ENCODE measurements around the gene RFC2. TPM values are rescaled to one million over a fixed set of nuclear protein-coding genes. Genes with fewer than 3 reads are reported as not detected.

Gene RFC2
- total RNA-seq = 17.6 and 21.1 TPM in 2 replicates

DNA sequence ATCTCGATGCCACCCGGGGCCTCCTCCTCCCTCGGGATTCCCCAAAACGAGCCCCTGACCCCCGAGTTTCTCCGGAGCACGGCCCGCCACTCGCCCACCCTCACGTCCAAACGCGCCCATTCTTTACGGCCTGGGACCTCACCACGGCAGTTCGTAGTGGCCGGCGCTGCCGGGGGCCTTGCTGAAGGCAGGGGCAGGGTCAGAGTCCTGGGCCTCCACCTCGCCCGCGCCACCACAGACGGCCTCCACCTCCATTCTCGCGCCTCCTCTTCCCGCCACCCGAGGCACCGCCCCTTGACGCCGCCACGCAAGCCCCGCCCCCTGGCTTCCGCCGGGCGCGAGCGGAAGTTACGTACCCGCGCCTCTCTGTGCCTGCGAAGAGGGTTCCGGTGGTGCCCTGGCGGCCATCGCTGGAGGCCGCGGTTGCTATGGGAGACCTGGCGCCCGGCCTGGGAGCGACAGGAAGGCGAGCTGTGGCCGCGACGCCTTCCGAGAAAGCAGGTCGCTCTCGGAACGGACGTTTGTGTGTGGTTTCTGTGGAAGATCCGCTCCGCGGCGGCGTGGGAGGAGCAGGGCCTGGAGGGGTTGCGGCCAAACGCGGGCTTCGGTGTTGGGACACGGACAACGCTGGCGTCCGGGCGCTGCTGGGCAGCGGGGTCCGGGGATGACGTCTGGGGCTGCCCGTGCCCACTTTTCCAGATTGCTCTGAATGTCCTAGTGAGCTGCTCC lies at the start of gene RFC2:
RFC2 (minus strand) TSS at position 271 of the 729 bp plus-strand sequence; CDS start at position 255, 16 bp downstream.
- DNase-seq (ENCODE audit: extremely low read depth, low read depth, low spot score) = peak; percentile 61

DNA sequence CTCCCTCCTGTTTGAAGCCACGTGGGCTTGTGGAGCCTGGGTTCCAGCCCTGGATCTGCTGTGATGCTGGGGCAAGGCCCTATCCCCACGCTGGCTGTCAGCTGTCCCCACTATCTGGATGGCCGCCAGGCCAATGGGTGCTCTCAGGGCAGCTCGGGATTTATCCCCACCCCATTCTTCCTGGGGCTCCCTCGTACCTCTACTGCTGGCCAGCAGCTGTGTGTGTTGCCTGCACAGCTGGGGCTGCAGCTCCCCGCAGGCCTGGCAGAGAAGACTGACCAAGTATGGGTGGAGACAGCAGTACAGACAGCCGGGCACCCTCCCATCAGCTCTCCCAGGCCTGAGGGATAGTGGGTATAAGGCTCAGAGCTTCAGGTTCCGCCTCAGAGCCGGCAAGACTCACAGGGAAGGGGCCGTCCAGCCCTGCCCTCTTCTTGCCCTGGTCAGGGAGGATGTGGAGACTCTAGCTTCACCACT lies 48.6 kb upstream of the RFC2 start:
- DNase-seq (ENCODE audit: extremely low read depth, low read depth, low spot score) = no peak

DNA sequence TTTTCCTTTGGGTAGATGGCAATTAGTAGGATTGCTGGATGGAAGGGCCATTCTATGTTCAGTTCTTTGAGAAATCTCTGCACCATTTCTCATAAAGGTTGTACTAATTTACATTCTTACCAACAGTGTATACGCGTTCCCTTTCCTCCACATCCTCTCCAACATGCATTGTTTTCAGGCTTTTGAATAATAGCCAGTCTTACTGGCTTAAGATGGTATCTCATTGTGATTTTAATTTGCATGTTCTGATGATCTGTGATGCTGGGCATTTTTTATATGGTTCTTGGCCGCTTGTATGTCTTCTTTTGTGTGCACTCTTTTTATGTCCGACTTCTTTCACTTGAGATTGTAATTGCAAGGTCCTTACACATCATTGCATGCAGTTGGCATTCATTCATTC lies 46.7 kb upstream of the RFC2 start:
- DNase-seq (ENCODE audit: extremely low read depth, low read depth, low spot score) = no peak

DNA sequence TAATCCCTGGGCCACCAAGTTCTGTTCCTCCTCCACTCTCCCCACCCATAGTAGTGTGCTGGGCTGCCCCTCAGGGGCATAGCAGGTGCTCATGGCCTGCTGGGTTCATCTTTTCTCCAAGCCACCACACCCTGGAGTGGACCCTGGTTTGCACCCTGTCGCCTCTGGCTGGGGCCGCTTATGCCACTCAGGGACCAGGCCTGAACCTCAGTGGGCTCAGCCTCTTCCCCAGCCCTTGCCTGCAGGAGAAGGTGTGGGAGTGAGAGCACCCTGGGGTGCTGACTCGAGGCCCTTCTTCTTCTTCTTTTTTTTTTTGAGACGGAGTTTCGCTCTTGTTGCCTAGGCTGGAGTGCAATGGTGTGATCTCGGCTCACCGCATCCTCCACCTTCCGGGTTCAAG lies 45.2 kb upstream of the RFC2 start:
- DNase-seq (ENCODE audit: extremely low read depth, low read depth, low spot score) = no peak

DNA sequence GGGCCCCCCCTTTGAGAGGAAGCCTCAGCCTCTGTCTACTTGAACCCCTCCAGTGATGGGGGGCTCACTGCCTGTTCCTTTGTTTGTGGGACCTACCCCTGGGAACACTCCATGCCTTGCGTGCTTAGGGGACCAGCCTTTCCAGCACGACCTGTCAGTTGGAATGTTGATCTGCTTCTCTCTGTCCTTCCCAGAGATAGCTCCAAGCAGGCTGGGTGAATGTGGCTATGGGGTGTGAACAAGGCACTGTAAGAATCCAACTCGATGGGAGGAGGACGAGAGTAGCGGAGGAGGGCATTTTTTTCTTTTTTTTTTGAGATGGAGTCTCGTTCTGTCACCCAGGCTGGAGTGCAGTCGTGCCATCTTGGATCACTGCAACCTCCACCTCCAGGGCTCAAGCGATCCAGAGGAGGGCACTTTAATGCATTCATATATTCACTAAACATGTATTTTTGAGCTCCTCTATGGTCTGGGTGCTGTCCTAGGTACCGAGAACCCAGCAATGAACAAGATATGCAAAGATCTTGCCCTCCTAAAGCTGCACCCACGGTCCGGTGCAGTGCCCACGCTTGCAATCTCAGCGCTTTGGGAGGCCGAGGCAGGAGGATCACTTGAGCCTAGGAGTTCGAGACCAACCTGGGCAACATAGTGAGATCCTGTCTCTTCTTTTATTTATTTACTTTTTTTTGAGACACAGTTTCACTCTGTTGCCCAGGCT lies 43.5 kb upstream of the RFC2 start:
- no peak for DNase-seq (ENCODE audit: extremely low read depth, low read depth, low spot score)

DNA sequence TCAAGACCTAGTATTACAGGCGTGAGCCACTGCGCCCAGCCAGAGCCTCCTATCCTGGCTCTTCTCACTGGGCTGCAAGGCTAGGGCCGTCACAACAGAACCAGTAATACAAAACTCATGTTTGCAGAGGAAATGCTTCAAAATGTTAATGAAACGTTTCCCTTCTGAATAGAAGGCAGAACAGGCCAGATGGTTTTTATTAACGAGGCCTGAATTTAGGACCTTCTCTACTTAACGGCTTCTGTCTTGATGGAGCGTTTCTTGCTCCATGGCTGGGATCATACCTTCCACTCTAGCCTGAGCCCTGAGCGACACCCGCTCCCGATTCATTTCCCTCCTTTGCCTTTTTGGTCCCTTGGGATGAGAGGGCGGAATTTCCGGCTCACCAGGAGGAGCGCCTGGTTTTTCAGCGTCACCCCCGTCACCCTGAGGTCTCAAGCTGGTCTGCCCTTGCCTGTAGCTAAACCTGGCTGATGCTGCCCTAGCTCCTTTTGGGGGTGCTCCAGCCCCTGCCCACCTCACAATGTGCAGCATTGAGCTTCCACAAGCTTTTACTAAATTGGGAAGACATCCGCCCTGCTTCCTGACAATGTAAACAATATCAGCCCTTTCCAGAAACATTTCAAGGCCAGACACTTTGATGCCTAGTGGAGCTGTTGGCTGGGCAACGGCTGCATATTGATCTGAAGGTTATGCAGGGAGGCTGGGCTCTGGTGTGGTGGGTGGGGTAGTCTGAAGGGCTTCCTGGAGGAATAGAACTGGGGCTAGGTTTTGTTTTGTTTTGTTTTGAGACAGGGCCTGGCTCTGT lies 40.2 kb upstream of the RFC2 start:
- DNase-seq (ENCODE audit: extremely low read depth, low read depth, low spot score) = no peak

DNA sequence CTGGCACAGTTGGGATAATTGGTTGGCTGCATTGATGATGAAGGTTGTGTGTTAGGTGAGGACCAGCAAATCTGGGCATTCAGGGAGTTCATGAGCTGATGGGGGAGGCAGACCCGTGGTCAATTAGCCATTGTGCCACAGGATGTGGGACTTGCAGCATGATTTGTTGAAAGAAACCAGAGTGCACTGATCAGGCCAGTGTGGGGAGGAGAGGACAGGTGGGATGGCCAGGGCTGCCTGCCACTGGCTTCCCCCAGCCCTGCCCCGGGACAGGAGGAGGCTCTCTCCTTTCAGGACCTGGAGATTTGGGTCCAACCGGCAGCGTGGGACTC lies 39.3 kb upstream of the RFC2 start:
- no peak for DNase-seq (ENCODE audit: extremely low read depth, low read depth, low spot score)

DNA sequence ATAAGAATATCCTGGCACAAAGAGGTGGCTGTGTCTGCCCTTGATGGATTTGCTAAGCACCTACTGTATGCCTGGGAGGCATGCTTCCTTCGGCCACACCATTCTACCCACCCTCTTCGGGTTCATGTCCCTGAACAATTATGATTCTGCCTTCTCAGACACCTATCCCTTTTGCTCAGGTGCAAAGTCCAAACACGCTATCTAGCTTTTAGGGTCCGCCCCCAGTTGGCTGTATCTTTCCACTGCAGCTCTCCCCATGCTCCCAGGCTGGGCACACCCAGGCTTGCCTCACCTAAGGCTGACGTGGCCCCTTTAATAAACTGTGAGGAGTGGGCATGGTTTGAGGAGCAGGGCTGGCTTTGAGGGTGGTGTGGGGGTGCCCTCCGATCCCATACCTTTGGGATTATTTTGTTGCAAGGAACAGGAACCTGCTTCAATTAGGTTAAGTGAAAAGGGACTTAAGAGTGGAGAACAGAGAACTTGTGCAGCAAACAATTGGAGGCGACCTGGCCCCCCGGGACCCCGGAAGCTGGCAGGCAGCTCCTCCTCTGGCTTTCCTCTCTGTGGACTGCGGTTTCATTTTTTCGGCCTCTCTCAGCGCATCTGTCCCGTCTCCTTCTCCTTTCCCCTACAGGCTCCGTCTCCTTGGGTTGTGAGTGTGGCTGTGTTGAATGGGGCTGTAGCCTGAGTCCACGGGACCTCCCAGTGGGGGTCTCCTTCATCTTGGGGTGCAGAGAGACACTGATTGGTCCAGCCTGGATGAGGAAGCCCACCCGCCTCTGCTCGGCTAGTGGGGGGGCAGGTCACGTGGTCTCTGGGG lies 38.8 kb upstream of the RFC2 start:
- no peak for DNase-seq (ENCODE audit: extremely low read depth, low read depth, low spot score)

DNA sequence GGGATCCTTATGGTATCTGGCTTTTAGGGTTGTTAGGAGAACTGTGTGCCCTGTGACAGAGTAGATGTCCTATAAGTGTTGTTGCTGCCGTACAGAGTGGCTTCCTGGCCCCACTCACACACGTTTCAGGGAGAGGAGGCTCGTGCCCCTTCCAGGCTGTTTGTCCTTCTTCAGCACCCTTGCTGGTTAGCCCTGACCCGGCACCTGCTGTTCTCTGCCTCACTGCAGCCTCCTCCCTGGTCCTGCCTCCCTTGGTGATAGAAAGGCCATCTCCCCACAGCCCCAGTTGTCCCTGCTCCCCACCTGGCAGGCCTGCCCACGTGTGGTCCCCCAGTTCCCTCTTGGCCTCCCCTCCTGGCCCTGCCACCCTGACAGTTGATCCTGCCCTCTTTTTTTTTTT lies 37.3 kb upstream of the RFC2 start:
- no peak for DNase-seq (ENCODE audit: extremely low read depth, low read depth, low spot score)

DNA sequence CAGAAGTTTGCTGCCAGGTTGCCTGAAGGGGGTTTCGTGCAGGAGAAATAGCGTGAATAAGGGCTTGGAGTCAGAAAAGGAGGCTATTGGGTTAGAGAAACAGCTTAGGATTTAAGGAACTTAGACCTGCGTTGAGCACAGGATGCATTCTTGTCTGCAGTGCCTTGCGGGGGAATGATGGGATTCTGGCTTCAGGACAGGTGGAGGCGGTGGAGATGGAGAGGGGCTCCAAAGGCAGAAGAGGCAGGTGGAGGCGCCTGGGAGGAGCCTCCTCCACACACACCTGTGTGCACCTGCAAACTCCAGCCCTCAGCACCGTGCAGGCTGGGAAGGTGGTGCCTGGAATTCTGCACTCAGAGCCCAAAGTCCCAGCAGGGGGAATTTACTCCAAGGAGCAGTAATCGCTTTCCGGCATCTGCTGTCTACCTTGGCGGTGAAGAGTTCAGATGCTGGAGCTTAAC lies 36.8 kb upstream of the RFC2 start:
- DNase-seq (ENCODE audit: extremely low read depth, low read depth, low spot score) = no peak

DNA sequence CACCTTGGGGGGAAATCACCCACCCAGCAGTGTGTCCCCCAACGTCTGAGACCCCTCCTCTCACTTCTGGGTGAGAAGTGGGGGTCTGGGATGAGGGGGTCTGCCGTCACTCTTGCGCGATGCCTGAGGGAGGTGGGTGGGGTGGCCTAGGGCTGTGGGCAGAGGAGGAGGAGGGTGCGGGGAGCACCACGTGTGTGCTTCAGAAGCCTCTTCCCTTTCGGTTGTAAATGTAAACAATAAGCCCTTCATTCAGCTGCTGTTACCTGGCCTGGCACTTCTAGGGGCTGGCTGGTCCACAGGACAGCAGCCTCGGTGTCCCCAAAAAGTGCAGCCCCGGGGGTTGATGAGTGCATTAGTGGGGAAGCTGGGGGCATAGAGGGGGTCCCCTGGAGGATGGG lies 36.4 kb upstream of the RFC2 start:
- no peak for DNase-seq (ENCODE audit: extremely low read depth, low read depth, low spot score)

DNA sequence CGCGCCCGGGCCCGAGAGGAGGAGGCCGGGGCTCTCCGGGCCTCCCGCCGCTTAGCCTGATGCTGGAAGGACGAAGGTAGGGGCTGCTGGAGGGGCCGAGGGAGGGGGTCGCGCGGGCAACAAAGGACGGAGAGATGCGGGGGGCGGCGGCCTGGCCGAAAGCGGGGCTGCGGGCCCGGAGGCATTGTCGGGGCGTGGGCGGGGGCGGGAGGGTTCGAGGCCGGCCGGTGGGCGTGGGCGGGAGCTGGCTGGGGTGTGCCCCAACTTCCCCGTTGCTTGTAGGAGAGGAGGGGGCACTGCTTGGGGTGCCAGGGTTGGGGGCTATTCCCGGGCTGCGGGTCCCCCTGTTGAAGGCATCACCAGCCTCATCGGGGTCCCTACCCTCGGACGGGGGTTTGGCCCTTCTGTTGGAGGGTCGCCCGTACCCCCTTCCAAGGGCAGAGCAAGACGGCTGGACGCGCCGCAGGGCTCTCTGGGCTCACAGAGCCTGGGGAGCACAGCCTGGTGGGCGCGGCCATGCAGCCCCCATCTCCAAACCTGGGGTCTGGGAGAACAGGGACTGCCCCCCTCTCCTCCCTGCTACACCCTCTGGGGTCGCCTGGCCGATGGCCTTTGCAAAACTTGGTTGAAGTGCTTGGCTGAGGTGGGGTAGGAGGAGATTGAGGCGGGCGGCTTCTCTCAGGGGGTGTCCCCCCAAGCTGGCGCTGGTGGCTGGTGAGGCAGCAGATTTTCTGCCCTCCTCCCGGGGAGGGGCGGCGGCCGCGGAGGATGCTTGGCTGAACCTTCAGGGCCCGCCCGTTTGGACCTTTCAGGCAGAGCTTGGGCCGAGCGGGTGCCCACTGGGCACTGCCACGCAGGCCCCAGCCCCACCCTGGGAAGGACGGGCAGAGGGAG lies 35.7 kb upstream of the RFC2 start:
- no peak for DNase-seq (ENCODE audit: extremely low read depth, low read depth, low spot score)

DNA sequence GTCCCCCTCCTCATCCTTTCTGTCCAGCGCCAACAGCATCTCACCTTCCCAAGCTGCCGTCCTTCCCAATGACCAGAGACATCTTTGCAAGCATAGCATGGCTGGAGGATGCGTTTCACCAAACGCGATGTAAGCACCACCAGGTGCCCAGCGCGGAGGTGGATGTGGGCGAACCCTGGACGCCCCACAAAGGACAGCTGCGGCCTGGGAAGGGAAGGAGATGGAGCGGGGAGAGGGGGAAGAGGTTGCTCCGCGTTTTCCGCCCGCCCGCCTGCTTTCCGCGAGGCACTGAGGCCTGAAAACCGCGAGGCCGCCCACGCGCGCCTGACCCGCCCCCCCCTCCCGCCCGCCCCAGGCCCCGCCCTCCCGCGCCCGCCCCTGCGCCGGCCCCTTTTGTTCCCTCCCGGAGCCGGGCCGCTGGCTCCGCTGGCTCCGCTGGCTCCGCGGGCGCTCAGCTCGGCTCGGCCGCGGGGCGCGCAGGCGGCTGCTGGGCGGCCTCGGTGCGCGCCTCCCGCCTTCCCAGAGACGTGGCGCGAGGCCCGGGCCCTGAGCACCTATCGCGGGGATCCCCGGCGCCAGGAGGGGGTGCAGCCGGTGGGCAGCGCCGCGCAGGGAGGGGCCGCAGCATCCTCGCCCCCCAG lies 34.9 kb upstream of the RFC2 start, which contains the start of gene CLIP2:
CLIP2 (plus strand) TSS at position 390 of the 641 bp plus-strand sequence. CDS start 28,140 bp downstream, outside the sequence.
- no peak for DNase-seq (ENCODE audit: extremely low read depth, low read depth, low spot score)

DNA sequence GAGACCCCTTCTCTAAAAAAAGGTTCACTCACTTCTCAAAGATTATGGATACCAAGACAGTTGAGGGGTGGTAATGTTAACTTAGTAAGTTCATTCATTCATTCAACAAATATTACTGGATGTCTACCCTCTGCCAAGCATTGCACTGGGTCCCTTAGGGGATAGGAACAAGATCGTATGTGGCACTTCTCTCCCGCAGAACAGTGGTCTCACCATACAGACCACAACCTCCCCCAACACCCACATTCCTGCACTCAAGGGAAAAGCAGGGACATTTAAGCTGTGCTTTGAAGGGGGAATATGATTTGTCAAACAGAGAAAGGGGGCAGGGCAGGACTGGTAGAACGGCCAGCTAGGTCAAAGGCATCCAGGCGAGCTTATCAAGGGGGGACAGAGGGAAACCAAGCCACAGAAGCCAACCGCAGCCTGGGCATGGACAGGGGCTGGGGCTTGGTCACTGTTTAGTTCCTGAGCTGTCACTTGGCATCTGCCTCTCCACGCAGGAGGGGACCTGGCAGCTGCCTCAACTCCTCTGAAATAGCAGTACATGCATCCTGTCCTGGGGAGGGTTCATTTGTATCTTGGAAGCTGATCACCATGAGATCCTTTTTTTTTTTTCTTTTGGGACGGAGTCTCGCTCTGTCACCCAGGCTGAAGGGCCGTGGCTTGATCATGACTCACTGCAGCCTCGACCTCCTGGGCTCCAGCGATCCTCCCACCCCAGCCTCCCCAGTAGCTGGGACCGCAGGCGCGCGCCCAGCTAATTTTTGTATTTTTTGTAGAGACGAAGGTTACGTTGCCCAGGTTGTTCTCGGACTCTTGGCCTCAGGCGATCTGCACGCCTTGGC lies 34.1 kb upstream of the RFC2 start:
- DNase-seq (ENCODE audit: extremely low read depth, low read depth, low spot score) = no peak

DNA sequence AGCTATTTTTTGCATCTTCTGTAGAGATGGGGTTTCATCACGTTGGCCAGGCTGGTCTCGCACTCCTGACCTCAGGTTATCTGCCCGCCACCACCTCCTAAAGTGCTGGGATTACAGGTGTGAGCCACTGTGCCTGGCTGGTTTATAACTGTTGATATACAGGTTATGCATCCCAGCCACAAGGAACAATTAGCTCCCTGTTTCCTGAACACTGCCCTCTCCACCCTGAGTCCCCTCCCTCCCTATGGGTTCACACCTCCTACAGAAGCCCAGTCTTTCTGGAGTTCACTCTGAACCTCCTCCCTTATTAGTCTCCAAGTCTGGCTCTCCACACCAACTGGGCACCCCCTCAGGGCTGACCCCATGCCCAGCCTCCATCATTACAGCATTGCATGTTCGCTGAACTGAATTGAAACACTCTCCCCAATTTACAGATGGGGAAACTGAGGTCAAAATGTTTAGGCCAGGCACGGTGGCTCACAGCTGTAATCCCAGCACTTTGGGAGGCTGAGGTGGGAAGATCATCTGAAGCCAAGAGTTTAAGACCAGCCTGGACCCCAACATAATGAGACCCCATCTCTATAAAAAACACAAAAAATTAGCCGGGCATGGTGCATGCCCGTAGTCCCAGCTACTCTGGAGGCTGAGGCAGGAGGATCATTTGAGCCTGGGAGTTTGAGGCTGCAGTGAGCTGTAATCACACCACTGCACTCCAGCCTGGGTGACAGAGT lies 33.3 kb upstream of the RFC2 start:
- no peak for DNase-seq (ENCODE audit: extremely low read depth, low read depth, low spot score)

DNA sequence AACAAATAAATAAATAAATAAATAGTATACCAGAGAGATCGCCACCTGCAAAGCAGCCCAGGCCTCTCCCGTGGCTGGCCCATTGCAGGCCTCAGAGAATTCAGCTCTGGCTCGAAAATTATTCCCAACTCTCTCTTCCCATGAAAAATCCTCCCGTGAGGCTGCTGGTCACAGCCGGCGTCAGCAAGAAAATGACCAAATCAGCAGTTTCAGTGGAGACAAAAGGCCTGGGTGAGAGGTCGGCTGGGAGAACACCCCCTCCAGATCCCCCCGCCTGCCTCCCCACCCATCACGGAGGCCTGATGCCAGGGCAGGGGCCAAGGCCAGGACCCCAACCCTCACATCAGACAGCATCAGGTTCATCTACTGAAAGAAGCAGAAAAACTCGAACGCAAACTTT lies 31.9 kb upstream of the RFC2 start:
- DNase-seq (ENCODE audit: extremely low read depth, low read depth, low spot score) = no peak

DNA sequence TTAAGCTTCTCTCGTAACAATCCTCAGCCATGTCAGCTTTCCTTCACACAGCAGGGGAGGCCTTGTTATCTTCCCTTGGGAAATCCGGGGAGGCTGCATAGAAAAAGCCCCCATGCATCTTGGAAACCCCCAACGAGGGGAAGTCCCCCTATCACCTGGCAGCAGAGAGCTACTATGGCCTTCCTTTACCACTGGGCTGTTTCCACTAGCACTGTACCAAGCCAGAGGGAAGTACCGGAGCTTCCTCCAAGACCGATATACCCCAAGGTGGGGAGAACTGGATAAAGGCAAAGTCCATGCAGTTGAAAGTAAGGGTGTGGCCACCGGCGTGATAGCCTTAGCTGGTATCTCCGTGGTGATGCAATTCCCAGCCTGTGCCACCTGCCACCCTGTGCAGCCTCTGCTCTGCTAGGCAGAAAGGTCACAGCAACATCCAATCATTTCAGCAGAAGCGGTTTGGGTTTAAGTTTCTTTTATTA lies 30.6 kb upstream of the RFC2 start:
- no peak for DNase-seq (ENCODE audit: extremely low read depth, low read depth, low spot score)
